Measurements from ENCODE around the gene NR6A1.

NR6A1 gene

GRCh38 chr9:124504530-124505005, 266.5 kb downstream of the NR6A1 start:
- H3K36me3 ChIP-seq (ENCODE audit: control insufficient read depth, insufficient read depth, low read length), result no peaks in the 10 kb centered on the region
- peak overlapping the region; percentile 8 for H3K4me3 ChIP-seq (ENCODE audit: low read length)
- peaks cover 25% of the 10 kb centered on the region for H3K27me3 ChIP-seq (ENCODE audit: control insufficient read depth, insufficient read depth, low read length)
- H3K9ac ChIP-seq (ENCODE audit: low read length), result no peak overlapping the region
- no peak overlapping the region for H3K27ac ChIP-seq (ENCODE audit: low read depth, low read length)
- no peaks in the 10 kb centered on the region for H3K4me1 ChIP-seq (ENCODE audit: control insufficient read depth, insufficient read depth, low read length)

GRCh38 chr9:124503713-124504529, 267.2 kb downstream of the NR6A1 start:
- Histone ChIP-seq H3K27ac (ENCODE audit: low read depth, low read length) (no peak overlapping the region), H3K4me1 (ENCODE audit: control insufficient read depth, insufficient read depth, low read length) (no peaks in the 10 kb centered on the region), H3K36me3 (ENCODE audit: control insufficient read depth, insufficient read depth, low read length) (no peaks in the 10 kb centered on the region), H3K4me3 (ENCODE audit: low read length) (peak overlapping the region; percentile 8), H3K9ac (ENCODE audit: low read length) (no peak overlapping the region), H3K27me3 (ENCODE audit: control insufficient read depth, insufficient read depth, low read length) (peaks cover 26% of the 10 kb centered on the region)

GRCh38 chr9:124502711-124503702, 268.1 kb downstream of the NR6A1 start:
- no peak overlapping the region for H3K9ac ChIP-seq (ENCODE audit: low read length)
- H3K4me1 ChIP-seq (ENCODE audit: control insufficient read depth, insufficient read depth, low read length), result no peaks in the 10 kb centered on the region
- H3K36me3 ChIP-seq (ENCODE audit: control insufficient read depth, insufficient read depth, low read length), result no peaks in the 10 kb centered on the region
- H3K27me3 ChIP-seq (ENCODE audit: control insufficient read depth, insufficient read depth, low read length), result peaks cover 29% of the 10 kb centered on the region
- no peak overlapping the region for H3K27ac ChIP-seq (ENCODE audit: low read depth, low read length)
- no peak overlapping the region for H3K4me3 ChIP-seq (ENCODE audit: low read length)

GRCh38 chr9:124501771-124502320, 269.3 kb downstream of the NR6A1 start:
- Histone ChIP-seq H3K4me1 (ENCODE audit: control insufficient read depth, insufficient read depth, low read length) (no peaks in the 10 kb centered on the region), H3K4me3 (ENCODE audit: low read length) (no peak overlapping the region), H3K27ac (ENCODE audit: low read depth, low read length) (no peak overlapping the region), H3K9ac (ENCODE audit: low read length) (no peak overlapping the region), H3K36me3 (ENCODE audit: control insufficient read depth, insufficient read depth, low read length) (no peaks in the 10 kb centered on the region), H3K27me3 (ENCODE audit: control insufficient read depth, insufficient read depth, low read length) (peaks cover 30% of the 10 kb centered on the region)

- H3K4me1 ChIP-seq (ENCODE audit: control insufficient read depth, insufficient read depth, low read length), result no peaks in the 10 kb centered on the region
- H3K36me3 ChIP-seq (ENCODE audit: control insufficient read depth, insufficient read depth, low read length), result no peaks in the 10 kb centered on the region
- no peak overlapping the region for H3K4me3 ChIP-seq (ENCODE audit: low read length)
- no peak overlapping the region for H3K9ac ChIP-seq (ENCODE audit: low read length)
- H3K27me3 ChIP-seq (ENCODE audit: control insufficient read depth, insufficient read depth, low read length), result peaks cover 30% of the 10 kb centered on the region
- no peak overlapping the region for H3K27ac ChIP-seq (ENCODE audit: low read depth, low read length)
Observed at GRCh38 chr9:124500796-124501611, 270.1 kb downstream of the NR6A1 start.

- Histone ChIP-seq H3K27ac (ENCODE audit: low read depth, low read length) (no peak overlapping the region), H3K9ac (ENCODE audit: low read length) (no peak overlapping the region), H3K4me3 (ENCODE audit: low read length) (no peak overlapping the region), H3K27me3 (ENCODE audit: control insufficient read depth, insufficient read depth, low read length) (peaks cover 28% of the 10 kb centered on the region), H3K36me3 (ENCODE audit: control insufficient read depth, insufficient read depth, low read length) (no peaks in the 10 kb centered on the region), H3K4me1 (ENCODE audit: control insufficient read depth, insufficient read depth, low read length) (no peaks in the 10 kb centered on the region)
Observed at GRCh38 chr9:124500028-124500795, 270.9 kb downstream of the NR6A1 start.

GRCh38 chr9:124499216-124499615, 271.9 kb downstream of the NR6A1 start:
- no peaks in the 10 kb centered on the region for H3K4me1 ChIP-seq (ENCODE audit: control insufficient read depth, insufficient read depth, low read length)
- H3K27ac ChIP-seq (ENCODE audit: low read depth, low read length), result no peak overlapping the region
- H3K4me3 ChIP-seq (ENCODE audit: low read length), result no peak overlapping the region
- H3K27me3 ChIP-seq (ENCODE audit: control insufficient read depth, insufficient read depth, low read length), result peaks cover 25% of the 10 kb centered on the region
- H3K9ac ChIP-seq (ENCODE audit: low read length), result no peak overlapping the region
- H3K36me3 ChIP-seq (ENCODE audit: control insufficient read depth, insufficient read depth, low read length), result no peaks in the 10 kb centered on the region

GRCh38 chr9:124498499-124499146, 272.5 kb downstream of the NR6A1 start:
- Histone ChIP-seq H3K9ac (ENCODE audit: low read length) (no peak overlapping the region), H3K4me3 (ENCODE audit: low read length) (no peak overlapping the region), H3K4me1 (ENCODE audit: control insufficient read depth, insufficient read depth, low read length) (no peaks in the 10 kb centered on the region), H3K27me3 (ENCODE audit: control insufficient read depth, insufficient read depth, low read length) (peaks cover 20% of the 10 kb centered on the region), H3K36me3 (ENCODE audit: control insufficient read depth, insufficient read depth, low read length) (no peaks in the 10 kb centered on the region), H3K27ac (ENCODE audit: low read depth, low read length) (no peak overlapping the region)

- H3K27me3 ChIP-seq (ENCODE audit: control insufficient read depth, insufficient read depth, low read length), result peaks cover 16% of the 10 kb centered on the region
- no peak overlapping the region for H3K9ac ChIP-seq (ENCODE audit: low read length)
- H3K4me1 ChIP-seq (ENCODE audit: control insufficient read depth, insufficient read depth, low read length), result no peaks in the 10 kb centered on the region
- no peak overlapping the region for H3K4me3 ChIP-seq (ENCODE audit: low read length)
- H3K27ac ChIP-seq (ENCODE audit: low read depth, low read length), result no peak overlapping the region
- no peaks in the 10 kb centered on the region for H3K36me3 ChIP-seq (ENCODE audit: control insufficient read depth, insufficient read depth, low read length)
Observed at GRCh38 chr9:124498040-124498439, 273.1 kb downstream of the NR6A1 start.

- Histone ChIP-seq H3K9ac (ENCODE audit: low read length) (no peak overlapping the region), H3K4me3 (ENCODE audit: low read length) (no peak overlapping the region), H3K27me3 (ENCODE audit: control insufficient read depth, insufficient read depth, low read length) (peaks cover 13% of the 10 kb centered on the region), H3K27ac (ENCODE audit: low read depth, low read length) (no peak overlapping the region), H3K4me1 (ENCODE audit: control insufficient read depth, insufficient read depth, low read length) (no peaks in the 10 kb centered on the region), H3K36me3 (ENCODE audit: control insufficient read depth, insufficient read depth, low read length) (no peaks in the 10 kb centered on the region)
Observed at GRCh38 chr9:124497441-124497840, 273.7 kb downstream of the NR6A1 start.

GRCh38 chr9:124496463-124496862, 274.6 kb downstream of the NR6A1 start:
- H3K27ac ChIP-seq (ENCODE audit: low read depth, low read length), result no peak overlapping the region
- H3K36me3 ChIP-seq (ENCODE audit: control insufficient read depth, insufficient read depth, low read length), result no peaks in the 10 kb centered on the region
- no peak overlapping the region for H3K4me3 ChIP-seq (ENCODE audit: low read length)
- no peak overlapping the region for H3K9ac ChIP-seq (ENCODE audit: low read length)
- no peaks in the 10 kb centered on the region for H3K4me1 ChIP-seq (ENCODE audit: control insufficient read depth, insufficient read depth, low read length)
- H3K27me3 ChIP-seq (ENCODE audit: control insufficient read depth, insufficient read depth, low read length), result peaks cover 10% of the 10 kb centered on the region

All from rectal smooth muscle tissue (tissue), 1 donor.